GM10266 (cell line): ENCODE measurements around the gene WDR75.

Experiments used
- DNase-seq: peaks from one replicate; pipeline ENCODE4 v3.0.0; 2012; ENCODE audit errors: extremely low spot score
- CTCF ChIP-seq: IDR thresholded peaks from 2 replicates; pipeline ENCODE4 v1.5.1; 2012; ENCODE audit warnings: mild to moderate bottlenecking, low read depth; ENCODE audit not compliant: control insufficient read depth, insufficient read depth; ENCODE audit errors: missing control alignments

The WDR75 gene

GRCh38 chr2:189498205-189498604 lies 56.9 kb downstream of the WDR75 start:
- DNase-seq: no peak
- TF ChIP-seq CTCF: no peak

- no peak for TF ChIP-seq CTCF
- DNase-seq: no peak
Observed at GRCh38 chr2:189499137-189499536, 57.9 kb downstream of the WDR75 start.

GRCh38 chr2:189500456-189501160 lies 59.3 kb downstream of the WDR75 start:
- no peak for DNase-seq
- TF ChIP-seq CTCF: no peak

- TF ChIP-seq CTCF: no peak
- DNase-seq: no peak
Observed at GRCh38 chr2:189501487-189501886, 60.2 kb downstream of the WDR75 start.

- no peak for TF ChIP-seq CTCF
- no peak for DNase-seq
Observed at GRCh38 chr2:189502714-189503113, 61.4 kb downstream of the WDR75 start.

GRCh38 chr2:189504238-189504637 lies 63.0 kb downstream of the WDR75 start:
- no peak for TF ChIP-seq CTCF
- no peak for DNase-seq

GRCh38 chr2:189505492-189505891 lies 64.2 kb downstream of the WDR75 start:
- TF ChIP-seq CTCF: no peak
- DNase-seq: no peak
